Astrocyte (in vitro differentiated cells and primary cell): ENCODE measurements around the gene MTA2.

Experiments used
- EZH2 ChIP-seq: IDR thresholded peaks from 2 replicates; pipeline ENCODE4 v1.6.1; 2012; ENCODE audit warnings: mild to moderate bottlenecking, low read length, inconsistent platforms; ENCODE audit not compliant: insufficient read depth
- TF ChIP-seq, protein P1 (sequence below): IDR thresholded peaks from 2 replicates; pipeline ENCODE4 v1.5.1; 2011; ENCODE audit warnings: low read depth, mild to moderate bottlenecking, inconsistent platforms, low read length, moderate library complexity; ENCODE audit not compliant: insufficient read depth

DNA sequence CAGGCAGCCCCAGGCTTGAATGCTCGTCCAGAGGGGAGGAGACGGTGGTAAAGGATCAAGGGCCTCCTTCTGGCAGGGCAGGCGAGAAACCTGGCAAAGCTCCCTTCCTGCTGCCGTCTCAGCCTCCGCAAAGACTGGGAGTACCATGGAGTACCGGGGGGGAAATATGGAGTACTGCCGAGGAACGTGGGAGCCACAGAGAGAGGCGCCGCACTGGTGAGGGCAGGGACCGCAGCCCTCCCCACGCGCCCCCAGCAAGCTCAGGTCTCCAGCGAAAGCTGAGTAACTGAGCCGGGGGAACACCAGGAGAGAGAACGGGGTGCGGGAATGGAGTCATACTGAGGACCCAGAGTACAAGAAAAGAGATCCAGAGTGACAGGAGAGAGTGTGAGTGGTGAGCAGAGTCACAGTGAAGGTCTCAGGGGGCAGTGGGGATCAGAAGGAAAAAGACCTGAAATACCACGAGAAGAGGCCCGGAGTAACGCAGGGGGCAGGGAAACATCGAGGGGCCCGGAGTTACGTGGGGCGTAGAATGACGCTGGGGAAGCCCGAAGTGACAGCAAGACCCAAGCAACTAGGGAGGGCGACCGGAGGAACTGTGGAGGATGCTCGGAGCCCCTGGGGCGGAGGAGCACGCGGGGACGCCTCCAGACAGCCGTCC, 10.2 kb upstream of the MTA2 start:
- TF ChIP-seq, protein P1, sequence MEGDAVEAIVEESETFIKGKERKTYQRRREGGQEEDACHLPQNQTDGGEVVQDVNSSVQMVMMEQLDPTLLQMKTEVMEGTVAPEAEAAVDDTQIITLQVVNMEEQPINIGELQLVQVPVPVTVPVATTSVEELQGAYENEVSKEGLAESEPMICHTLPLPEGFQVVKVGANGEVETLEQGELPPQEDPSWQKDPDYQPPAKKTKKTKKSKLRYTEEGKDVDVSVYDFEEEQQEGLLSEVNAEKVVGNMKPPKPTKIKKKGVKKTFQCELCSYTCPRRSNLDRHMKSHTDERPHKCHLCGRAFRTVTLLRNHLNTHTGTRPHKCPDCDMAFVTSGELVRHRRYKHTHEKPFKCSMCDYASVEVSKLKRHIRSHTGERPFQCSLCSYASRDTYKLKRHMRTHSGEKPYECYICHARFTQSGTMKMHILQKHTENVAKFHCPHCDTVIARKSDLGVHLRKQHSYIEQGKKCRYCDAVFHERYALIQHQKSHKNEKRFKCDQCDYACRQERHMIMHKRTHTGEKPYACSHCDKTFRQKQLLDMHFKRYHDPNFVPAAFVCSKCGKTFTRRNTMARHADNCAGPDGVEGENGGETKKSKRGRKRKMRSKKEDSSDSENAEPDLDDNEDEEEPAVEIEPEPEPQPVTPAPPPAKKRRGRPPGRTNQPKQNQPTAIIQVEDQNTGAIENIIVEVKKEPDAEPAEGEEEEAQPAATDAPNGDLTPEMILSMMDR = no peak
- TF ChIP-seq EZH2 = no peak
